Pulmonary artery endothelial cell (primary cell): ENCODE measurements around the gene PRMT9. TPM values are rescaled to one million over a fixed set of nuclear protein-coding genes. Genes with fewer than 3 reads are reported as not detected.

Source experiments
- DNase-seq: peaks from one replicate; pipeline ENCODE4 v3.0.0-alpha.2; 2011; ENCODE audit warnings: low read depth, low spot score
- total RNA-seq: library from RNA; depleted of rRNA; stranded (reverse); fragments of >200 nt; gene quantifications from 2 replicates; pipeline ENCODE4 v1.2.3, GENCODE V29; 2014

PRMT9 gene
- 10.3 and 11.0 TPM in 2 replicates for total RNA-seq

GRCh38 chr4:147683717-147684700 lies at the start of gene PRMT9:
Gene PRMT9 (minus strand): TSS chr4:147684163. CDS start chr4:147683987, 176 bp downstream.
- DNase-seq, result peak; percentile 64

- no peak for DNase-seq
Observed at GRCh38 chr4:147732518-147733235, 48.7 kb upstream of the PRMT9 start.

GRCh38 chr4:147731580-147732517 lies 47.9 kb upstream of the PRMT9 start, which contains the start of gene ARHGAP10:
Gene ARHGAP10 (plus strand): TSS chr4:147732088. CDS start chr4:147732302, 214 bp downstream.
- DNase-seq, result no peak

- no peak for DNase-seq
Observed at GRCh38 chr4:147730333-147730732, 46.4 kb upstream of the PRMT9 start.

GRCh38 chr4:147727476-147728028 lies 43.6 kb upstream of the PRMT9 start:
- no peak for DNase-seq

- DNase-seq, result no peak
Observed at GRCh38 chr4:147725673-147726072, 41.7 kb upstream of the PRMT9 start.

GRCh38 chr4:147724468-147725201 lies 40.7 kb upstream of the PRMT9 start:
- no peak for DNase-seq

- DNase-seq, result no peak
Observed at GRCh38 chr4:147723326-147723725, 39.4 kb upstream of the PRMT9 start.

- DNase-seq, result no peak
Observed at GRCh38 chr4:147717878-147718277, 33.9 kb upstream of the PRMT9 start.

GRCh38 chr4:147714575-147715401 lies 30.8 kb upstream of the PRMT9 start:
- peak; percentile 68 for DNase-seq

GRCh38 chr4:147709999-147710398 lies 26.0 kb upstream of the PRMT9 start:
- no peak for DNase-seq

- DNase-seq, result no peak
Observed at GRCh38 chr4:147707892-147708672, 24.1 kb upstream of the PRMT9 start.

- DNase-seq, result no peak
Observed at GRCh38 chr4:147704846-147705245, 20.9 kb upstream of the PRMT9 start.

GRCh38 chr4:147696866-147697265 lies 12.9 kb upstream of the PRMT9 start:
- no peak for DNase-seq

- DNase-seq, result no peak
Observed at GRCh38 chr4:147693218-147693617, 9.3 kb upstream of the PRMT9 start.

- no peak for DNase-seq
Observed at GRCh38 chr4:147691820-147692219, 7.9 kb upstream of the PRMT9 start.

- DNase-seq, result no peak
Observed at GRCh38 chr4:147689067-147689466, 5.1 kb upstream of the PRMT9 start.

- DNase-seq, result no peak
Observed at GRCh38 chr4:147683188-147683591, 773 bp downstream of the PRMT9 start.
